IPS-NIHi7 (cell line): Measurements from ENCODE around the gene TRIML2.
A peak's percentile ranks its signal among the peaks of the same experiment; 100 is the strongest.
"Not testable (repeated sequence)": the region's sequence is repeated elsewhere in the genome, so short reads cannot be mapped to it uniquely, and the experiment has no call there.

Experiments
- DNase-seq: peaks from one replicate; pipeline ENCODE4 v3.0.0; 2012; ENCODE audit warnings: mixed read lengths; ENCODE audit errors: extremely low spot score

Gene TRIML2

GRCh38 chr4:188107931-188108843 is 1.2 kb downstream of the TRIML2 start:
- DNase-seq = peak; percentile 45

- no peak for DNase-seq
These were observed 2.9 kb downstream of the TRIML2 start for GRCh38 chr4:188106454-188106853.

GRCh38 chr4:188092824-188093223 is 16.6 kb downstream of the TRIML2 start:
- DNase-seq = no peak

- no peak for DNase-seq
These were observed 22.5 kb downstream of the TRIML2 start for GRCh38 chr4:188086858-188087257.

GRCh38 chr4:188082796-188083195 is 26.6 kb downstream of the TRIML2 start:
- DNase-seq = peak; percentile 16

DNA sequence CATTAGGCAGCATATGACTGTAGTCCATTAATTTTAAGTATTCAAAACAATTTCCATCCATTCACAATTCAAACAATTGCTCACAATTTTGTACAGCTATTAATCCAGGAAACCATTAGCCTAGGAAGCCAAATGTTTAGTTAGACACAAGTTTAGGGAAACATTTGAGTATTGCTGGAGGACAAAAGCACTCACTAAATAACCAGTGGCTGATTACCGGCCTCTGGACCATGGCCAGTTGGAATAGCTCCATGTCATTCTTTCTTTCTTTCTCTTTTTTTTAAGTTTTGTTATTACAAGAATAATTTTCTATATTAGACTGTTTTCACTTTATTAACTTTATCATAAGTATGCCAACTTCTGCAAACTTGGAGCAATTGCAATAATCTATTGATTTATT is 31.3 kb downstream of the TRIML2 start:
- DNase-seq = no peak

GRCh38 chr4:188076169-188076568 is 33.2 kb downstream of the TRIML2 start:
- DNase-seq = no peak

GRCh38 chr4:188061083-188061482 is 48.3 kb downstream of the TRIML2 start:
- no peak for DNase-seq

GRCh38 chr4:188053302-188053701 is 56.1 kb downstream of the TRIML2 start:
- peak; percentile 24 for DNase-seq

- no peak for DNase-seq
These were observed 62.7 kb downstream of the TRIML2 start for GRCh38 chr4:188046657-188047056.

DNA sequence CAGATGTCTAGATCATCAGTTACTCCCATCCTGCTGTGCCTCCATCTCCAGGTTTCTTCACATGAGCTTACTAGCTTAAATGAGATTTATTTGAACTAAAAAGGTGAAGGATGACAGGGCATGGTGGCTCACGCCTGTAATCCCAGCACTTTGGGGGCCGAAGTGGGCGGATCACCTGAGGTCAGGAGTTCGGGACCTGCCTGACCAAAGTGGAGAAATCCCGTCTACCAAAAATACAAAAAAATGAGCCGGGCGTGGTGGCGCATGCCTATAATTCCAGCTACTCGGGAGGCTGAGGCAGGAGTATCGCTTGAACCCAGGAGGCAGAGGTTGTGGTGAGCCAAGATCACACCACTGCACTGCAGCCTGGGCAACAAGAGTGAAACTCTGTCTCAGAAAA is 63.9 kb downstream of the TRIML2 start:
- DNase-seq = not testable (repeated sequence)

DNA sequence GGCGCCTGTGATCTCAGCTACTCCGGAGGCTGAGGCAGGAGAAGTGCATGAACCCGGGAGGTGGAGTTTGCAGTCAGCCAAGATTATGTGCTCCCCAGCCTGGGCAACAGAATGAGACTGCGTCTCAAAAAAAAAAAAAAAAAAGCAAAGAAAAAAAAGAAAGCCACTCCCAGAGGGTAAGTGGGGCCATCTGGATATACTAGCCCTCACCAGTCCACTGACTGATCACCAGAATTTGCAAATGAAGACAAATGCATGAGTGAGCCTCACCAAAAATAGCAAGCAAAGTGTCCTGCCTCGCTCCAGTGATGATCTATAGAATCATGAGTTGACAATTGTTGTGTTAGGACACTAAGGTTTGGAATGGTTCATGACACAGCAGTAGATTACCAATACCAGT is 66.2 kb downstream of the TRIML2 start:
- no peak for DNase-seq

GRCh38 chr4:188042191-188042590 is 67.2 kb downstream of the TRIML2 start:
- DNase-seq = no peak

- no peak for DNase-seq
These were observed 67.7 kb downstream of the TRIML2 start for GRCh38 chr4:188041721-188042120.
